Lower leg skin (tissue), 3 donors: ENCODE results near the gene MAP4K1.

Experiments
- CTCF ChIP-seq, 3 donors: fragments of 450-650 bp; IDR thresholded peaks; one replicate each; pipeline ENCODE4 v1.5.1; 2016; ENCODE audit warnings: antibody characterized with exemption in 3 of 3, mild to moderate bottlenecking in 3 of 3, moderate library complexity in 2 of 3
- POLR2A ChIP-seq, 2 donors: fragments of 450-650 bp; IDR thresholded peaks; one replicate each; pipeline ENCODE4 v1.6.1; 2016 to 2017; ENCODE audit warnings: antibody characterized with exemption in 2 of 2, mild to moderate bottlenecking in 1 of 2, moderate library complexity in 1 of 2

GRCh38 chr19:38583985-38584305, 33.8 kb downstream of the MAP4K1 start:
- TF ChIP-seq POLR2A (IDR thresholded peaks at IDR 0.05) (no peak), CTCF (IDR thresholded peaks at IDR 0.05) (no peak)
